GM12878 (cell line): Measurements from ENCODE around the gene DNAH3. TPM values are rescaled to one million over a fixed set of nuclear protein-coding genes. Genes with fewer than 3 reads are reported as not detected.

Experiments used
- ATF2 ChIP-seq: IDR thresholded peaks from 2 replicates; pipeline ENCODE4 v1.6.1; 2012; ENCODE audit warnings: low read length, inconsistent platforms
- EP300 ChIP-seq, 2 experiments: fragments of 150-350 bp in 1 of 2; IDR thresholded peaks; 2 replicates each; pipeline ENCODE4 v1.6.1; 2011 to 2012; ENCODE audit warnings: low read depth in 2 of 2, low read length in 2 of 2, borderline replicate concordance in 1 of 2, improper control_type of control experiment in 1 of 2, inconsistent platforms in 1 of 2; ENCODE audit not compliant: control insufficient read depth in 1 of 2
- IKZF1 ChIP-seq: fragments of 450-650 bp; conservative IDR thresholded peaks from 2 replicates; pipeline ENCODE4 v1.6.1; 2017; ENCODE audit warnings: antibody characterized with exemption, mild to moderate bottlenecking
- KLF5 ChIP-seq: fragments of 450-650 bp; IDR thresholded peaks from 2 replicates; pipeline ENCODE4 v1.6.1; 2014; ENCODE audit warnings: mild to moderate bottlenecking; ENCODE audit not compliant: partially characterized antibody
- MXI1 ChIP-seq: fragments of 150-350 bp; IDR thresholded peaks from 2 replicates; pipeline ENCODE4 v1.6.1; 2011; ENCODE audit warnings: low read depth, mild to moderate bottlenecking, inconsistent platforms, low read length, improper control_type of control experiment
- PBX3 ChIP-seq: IDR thresholded peaks from 2 replicates; pipeline ENCODE4 v1.6.1; 2011; ENCODE audit warnings: mild to moderate bottlenecking, low read depth, low read length, moderate library complexity; ENCODE audit not compliant: insufficient replicate concordance
- SIN3A ChIP-seq: IDR thresholded peaks from 2 replicates; pipeline ENCODE4 v1.6.1; 2012; ENCODE audit warnings: low read depth, low read length, improper control_type of control experiment
- SPI1 ChIP-seq: IDR thresholded peaks from 2 replicates; pipeline ENCODE4 v1.6.1; 2011; ENCODE audit warnings: low read depth, mild to moderate bottlenecking, low read length, moderate library complexity, borderline replicate concordance; ENCODE audit not compliant: insufficient read depth
- ZNF592 ChIP-seq: fragments of 450-650 bp; IDR thresholded peaks from 2 replicates; pipeline ENCODE4 v1.6.1; 2017; ENCODE audit warnings: mild to moderate bottlenecking, moderate library complexity
- polyA plus RNA-seq, 11 experiments: library from polyadenylated mRNA; depleted of rRNA in 4 of 11; unstranded in 6 of 11; stranded (reverse) in 5 of 11; fragments of >200 nt; fragmentation: Nextera tagmentation in 4 of 11; fragmentation: Illumina TruSeq in 1 of 11; extraction: Ambion mirVana in 4 of 11; extraction: Trizol in 1 of 11; gene quantifications; 1 replicate in 1 of 11; 2 replicates in 10 of 11; pipeline versions ENCODE4 v1.2.1 to v1.2.3, GENCODE V29; 2011 to 2016; ENCODE audit warnings: inconsistent platforms in 2 of 11, missing spikeins in 2 of 11, low read depth in 1 of 11
- total RNA-seq, 4 experiments: library from RNA; depleted of rRNA in 3 of 4; stranded (reverse); fragments of >200 nt in 3 of 4; fragmentation: Illumina TruSeq in 1 of 4; extraction: Trizol in 1 of 4; gene quantifications; 2 replicates each; pipeline versions ENCODE4 v1.2.1 to v1.2.3, GENCODE V29; 2013 to 2021

The DNAH3 gene
- total and polyA plus RNA-seq, 10 of the 15 experiments (the other 5 are each of a cell fraction or from before 2014, with no cell fraction given), result under 0.01 to 0.04 (median 0.04) TPM; not detected in 5

- TF ChIP-seq ZNF592 (no peak), EP300 (IDR thresholded peaks at IDR 0.05; ENCODE audit: borderline replicate concordance in 1 of 2, control insufficient read depth in 1 of 2, low read depth in 2 of 2, low read length in 2 of 2) (no peak), MXI1 (peak; percentile 67), ATF2 (no peak), IKZF1 (peak; percentile 72), SPI1 (peak; percentile 24; the same call in 1 of the 2 replicates), PBX3 (no peak), SIN3A (peak; percentile 45; the same call in 1 of the 2 replicates), KLF5 (no peak)
Observed at GRCh38 chr16:21159281-21159951, 8.8 kb upstream of the DNAH3 start (continued).
